Measurements from ENCODE around the gene CRTAP. TPM values are rescaled to one million over a fixed set of nuclear protein-coding genes. Genes with fewer than 3 reads are reported as not detected.

Gene CRTAP
- total RNA-seq, 1 donor = 196 TPM

DNA sequence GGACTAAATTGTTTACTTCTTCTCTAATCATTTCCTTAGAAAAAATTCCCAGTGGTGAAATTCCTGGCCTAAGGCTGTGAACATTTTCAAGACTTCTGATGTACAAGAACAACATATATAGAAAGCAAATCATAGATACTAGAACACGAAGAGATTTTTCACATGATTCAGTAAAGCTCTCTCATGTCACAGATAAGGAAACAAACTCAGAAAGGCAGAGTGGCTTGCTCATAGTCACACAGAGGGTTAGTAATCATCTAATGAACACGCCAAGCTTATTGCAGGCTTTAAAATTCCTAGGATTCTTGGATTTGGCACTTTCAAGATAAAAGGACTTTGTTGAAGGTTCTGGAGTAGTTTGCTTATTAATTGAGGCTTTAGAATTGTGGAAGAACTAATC, 26.2 kb downstream of the CRTAP start:
- peak; percentile 69 for DNase-seq (ENCODE audit: low read depth)
- no peak overlapping the region for H3K4me3 ChIP-seq (ENCODE audit: low read depth, low read length)
- TF ChIP-seq, protein P1, sequence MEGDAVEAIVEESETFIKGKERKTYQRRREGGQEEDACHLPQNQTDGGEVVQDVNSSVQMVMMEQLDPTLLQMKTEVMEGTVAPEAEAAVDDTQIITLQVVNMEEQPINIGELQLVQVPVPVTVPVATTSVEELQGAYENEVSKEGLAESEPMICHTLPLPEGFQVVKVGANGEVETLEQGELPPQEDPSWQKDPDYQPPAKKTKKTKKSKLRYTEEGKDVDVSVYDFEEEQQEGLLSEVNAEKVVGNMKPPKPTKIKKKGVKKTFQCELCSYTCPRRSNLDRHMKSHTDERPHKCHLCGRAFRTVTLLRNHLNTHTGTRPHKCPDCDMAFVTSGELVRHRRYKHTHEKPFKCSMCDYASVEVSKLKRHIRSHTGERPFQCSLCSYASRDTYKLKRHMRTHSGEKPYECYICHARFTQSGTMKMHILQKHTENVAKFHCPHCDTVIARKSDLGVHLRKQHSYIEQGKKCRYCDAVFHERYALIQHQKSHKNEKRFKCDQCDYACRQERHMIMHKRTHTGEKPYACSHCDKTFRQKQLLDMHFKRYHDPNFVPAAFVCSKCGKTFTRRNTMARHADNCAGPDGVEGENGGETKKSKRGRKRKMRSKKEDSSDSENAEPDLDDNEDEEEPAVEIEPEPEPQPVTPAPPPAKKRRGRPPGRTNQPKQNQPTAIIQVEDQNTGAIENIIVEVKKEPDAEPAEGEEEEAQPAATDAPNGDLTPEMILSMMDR (IDR thresholded peaks at IDR 0.05; ENCODE audit: insufficient read depth, low read depth, low read length) = no peak

DNA sequence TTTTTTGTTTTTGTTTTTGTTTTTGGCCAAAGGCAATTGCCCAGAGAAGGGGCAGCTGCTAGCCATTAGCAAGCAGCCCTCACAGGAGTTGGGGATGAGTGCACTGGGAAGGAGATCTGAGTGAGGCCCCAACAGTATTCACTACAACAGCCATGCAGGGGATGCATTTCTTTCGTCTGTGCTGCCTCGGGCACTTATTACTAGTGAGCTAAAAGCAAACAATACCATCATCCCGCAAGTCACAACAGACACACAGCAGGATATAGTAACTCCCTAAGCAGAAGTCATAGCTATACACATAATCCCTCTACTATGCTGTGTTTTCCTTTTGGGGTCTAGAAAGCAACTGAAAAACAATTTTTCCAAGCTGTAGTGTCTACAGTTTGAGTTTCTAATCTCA, 27.2 kb downstream of the CRTAP start:
- TF ChIP-seq, protein P1 (IDR thresholded peaks at IDR 0.05; ENCODE audit: insufficient read depth, low read depth, low read length) = no peak
- no peak overlapping the region for H3K4me3 ChIP-seq (ENCODE audit: low read depth, low read length)
- DNase-seq (ENCODE audit: low read depth) = no peak

DNA sequence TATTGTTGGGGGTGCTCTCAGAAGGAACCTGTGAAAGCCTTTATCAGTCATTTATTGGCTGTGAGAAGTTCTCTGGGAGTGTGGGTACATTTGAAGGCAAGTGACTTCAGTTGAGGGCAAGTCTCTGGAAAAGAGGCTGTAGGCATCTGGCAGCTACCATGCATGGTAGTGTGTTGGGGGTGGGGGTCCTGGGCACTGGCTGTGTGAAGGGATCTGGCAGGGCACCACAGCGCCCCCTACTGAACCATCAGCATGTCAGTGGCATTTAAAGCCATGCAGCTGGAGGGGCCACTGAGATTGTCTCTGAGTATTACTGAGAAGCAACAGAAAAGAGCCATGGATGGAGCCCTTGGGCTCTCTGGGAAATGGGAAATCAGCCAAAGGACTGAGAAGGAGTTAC, 30.6 kb downstream of the CRTAP start:
- no peak overlapping the region for H3K4me3 ChIP-seq (ENCODE audit: low read depth, low read length)
- TF ChIP-seq, protein P1 (IDR thresholded peaks at IDR 0.05; ENCODE audit: insufficient read depth, low read depth, low read length) = peak; percentile 34
- no peak for DNase-seq (ENCODE audit: low read depth)

DNA sequence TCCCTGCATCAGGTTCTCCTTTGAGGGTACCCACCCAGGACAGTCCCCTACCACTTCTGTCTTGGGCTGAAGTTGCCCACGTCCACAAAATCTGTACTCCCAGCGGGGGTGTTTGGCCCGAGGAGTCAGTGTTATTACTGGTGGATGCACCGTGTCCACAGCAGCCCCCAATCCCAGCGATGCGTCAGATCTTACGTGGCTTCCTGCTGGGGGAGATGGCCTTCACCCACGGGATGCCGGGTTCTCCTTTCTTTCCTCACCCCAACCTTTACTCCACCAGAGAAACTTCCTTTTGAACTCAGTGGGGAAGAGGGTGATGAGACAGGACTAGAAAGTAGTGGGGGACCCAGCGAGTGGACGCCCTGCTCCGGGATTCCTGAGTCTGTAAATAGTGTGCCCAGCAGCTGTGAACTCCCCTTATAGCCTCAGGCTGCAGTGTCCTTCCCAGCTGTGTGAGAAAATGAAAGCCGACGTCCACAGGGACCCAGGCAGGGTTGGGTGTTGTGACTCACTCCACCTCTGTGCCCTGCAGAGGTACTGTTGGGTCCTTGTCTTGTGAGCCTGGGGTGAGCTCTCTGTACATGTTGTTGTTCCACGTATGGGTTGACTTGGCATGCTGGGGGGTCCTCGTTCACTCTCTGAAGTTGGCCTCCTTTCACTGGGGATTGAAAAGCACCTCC, 31.5 kb downstream of the CRTAP start:
- DNase-seq (ENCODE audit: low read depth) = no peak
- TF ChIP-seq, protein P1 (IDR thresholded peaks at IDR 0.05; ENCODE audit: insufficient read depth, low read depth, low read length) = no peak
- no peak overlapping the region for H3K4me3 ChIP-seq (ENCODE audit: low read depth, low read length)

DNA sequence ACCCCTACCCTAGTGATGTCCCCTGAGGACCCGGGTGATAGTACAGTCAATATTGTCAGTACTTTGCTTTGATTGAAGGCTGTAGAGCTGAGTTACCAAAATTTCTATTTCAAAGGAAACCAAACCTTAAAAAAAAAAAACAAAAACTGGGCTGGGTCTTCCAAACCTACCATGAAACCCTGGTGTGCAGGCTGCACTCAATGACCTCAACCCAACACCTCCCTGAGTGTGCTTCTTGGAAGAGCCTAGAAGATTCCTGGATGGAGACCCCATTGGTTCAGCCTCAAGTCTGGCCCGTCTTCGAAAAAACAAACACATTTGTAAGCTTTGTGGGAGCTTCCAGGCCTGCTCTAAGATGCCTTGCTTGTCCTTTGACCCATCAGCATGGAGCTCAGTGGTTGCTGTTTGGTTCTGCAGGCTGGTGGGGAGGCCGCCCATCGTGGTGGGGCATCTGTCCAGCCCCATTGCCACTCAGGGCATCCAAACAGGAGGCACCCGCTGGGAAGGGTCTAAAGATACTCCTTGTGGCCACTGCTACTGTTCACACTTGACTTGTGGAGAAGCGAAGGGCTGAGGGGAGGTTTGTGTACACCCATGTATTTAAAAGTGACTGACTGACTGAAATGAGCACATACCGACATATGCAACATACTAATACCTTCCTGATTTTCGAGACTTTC, 32.2 kb downstream of the CRTAP start:
- H3K4me3 ChIP-seq (ENCODE audit: low read depth, low read length) = no peak overlapping the region
- no peak for DNase-seq (ENCODE audit: low read depth)
- TF ChIP-seq, protein P1 (IDR thresholded peaks at IDR 0.05; ENCODE audit: insufficient read depth, low read depth, low read length) = no peak

DNA sequence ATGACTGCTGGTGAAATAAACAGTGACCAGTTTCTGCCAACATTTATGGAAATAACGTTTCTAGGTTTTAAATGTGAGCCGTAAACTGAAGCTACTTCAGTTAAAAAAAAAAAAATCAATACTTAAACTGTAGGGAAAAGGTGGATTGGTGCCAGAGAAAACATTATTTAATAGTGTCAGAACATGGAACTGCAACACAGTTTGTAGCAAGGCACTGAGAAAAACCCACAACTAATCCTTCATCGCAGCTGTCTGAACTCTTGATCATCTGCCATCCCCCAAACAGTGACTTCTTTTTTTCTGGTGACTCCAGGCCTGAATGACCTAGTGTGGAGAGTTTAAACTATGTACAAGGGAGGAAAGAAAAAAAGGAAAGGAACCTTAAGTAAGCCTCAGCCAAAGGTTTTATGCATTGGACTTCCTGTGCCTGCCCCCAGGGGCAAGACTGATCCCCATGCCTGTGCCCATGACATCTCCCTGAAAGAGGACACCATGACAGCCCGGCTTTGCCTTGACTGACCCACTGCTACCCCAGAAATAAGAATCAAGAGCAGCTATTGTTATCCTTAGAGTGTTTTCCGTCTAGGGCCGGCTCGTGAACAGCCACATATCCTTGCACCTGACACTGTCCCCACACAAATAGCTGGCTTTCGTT, 33.1 kb downstream of the CRTAP start:
- H3K4me3 ChIP-seq (ENCODE audit: low read depth, low read length) = no peak overlapping the region
- peak; percentile 28 for DNase-seq (ENCODE audit: low read depth)
- TF ChIP-seq, protein P1 (IDR thresholded peaks at IDR 0.05; ENCODE audit: insufficient read depth, low read depth, low read length) = no peak
